ENCODE data around the gene CCDC12. TPM values are rescaled to one million over a fixed set of nuclear protein-coding genes. Genes with fewer than 3 reads are reported as not detected.

The CCDC12 gene
- total RNA-seq, 4 donors from 2014 or later = 20.4 to 49.7 (median 30.8) TPM

- no peak for TF ChIP-seq CTCF (IDR thresholded peaks at IDR 0.05; ENCODE audit: low read depth)
These were observed 70.7 kb downstream of the CCDC12 start for GRCh38 chr3:46905661-46906451.

GRCh38 chr3:46905213-46905560 is 71.4 kb downstream of the CCDC12 start:
- no peak for TF ChIP-seq CTCF (IDR thresholded peaks at IDR 0.05; ENCODE audit: low read depth)

- TF ChIP-seq CTCF (IDR thresholded peaks at IDR 0.05; ENCODE audit: low read depth) = no peak
These were observed 72.0 kb downstream of the CCDC12 start for GRCh38 chr3:46904303-46905212.

- TF ChIP-seq CTCF (IDR thresholded peaks at IDR 0.05; ENCODE audit: low read depth) = no peak
These were observed 72.9 kb downstream of the CCDC12 start for GRCh38 chr3:46903341-46904302.

- TF ChIP-seq CTCF (IDR thresholded peaks at IDR 0.05; ENCODE audit: low read depth) = no peak
These were observed 74.3 kb downstream of the CCDC12 start for GRCh38 chr3:46902188-46902631.

GRCh38 chr3:46901591-46902187 is 74.9 kb downstream of the CCDC12 start:
- no peak for TF ChIP-seq CTCF (IDR thresholded peaks at IDR 0.05; ENCODE audit: low read depth)

Data from subcutaneous adipose tissue (tissue), 4 donors.